SU-DHL-6 (cell line): ENCODE results near the gene ADM5.

Experiments
- H2AFZ ChIP-seq: fragments of 200-600 bp; sonication (generic); 2 replicates; pipeline ENCODE4 v1.6.1; 2014; ENCODE audit warnings: low read depth, mild to moderate bottlenecking, moderate library complexity, mixed read lengths, antibody characterized with exemption, low read length; ENCODE audit not compliant: severe bottlenecking
- H3F3A ChIP-seq: fragments of 200-600 bp; shearing (Covaris generic); 2 replicates; pipeline ENCODE4 v1.6.0; 2016; ENCODE audit warnings: antibody characterized with exemption, mild to moderate bottlenecking; ENCODE audit not compliant: insufficient read depth
- H3K27ac ChIP-seq: fragments of 200-600 bp; sonication (generic); 2 replicates; pipeline ENCODE4 v1.5.1; 2016; ENCODE audit warnings: low read depth, mild to moderate bottlenecking, low read length, moderate library complexity, mixed read lengths
- H3K27me3 ChIP-seq: fragments of 200-600 bp; sonication (generic), shearing (Covaris generic); 2 replicates; pipeline ENCODE4 v1.6.0; 2014; ENCODE audit warnings: mild to moderate bottlenecking, low read length
- H3K36me3 ChIP-seq: fragments of 200-600 bp; sonication (generic); 2 replicates; pipeline ENCODE4 v1.6.1; 2014; ENCODE audit warnings: mild to moderate bottlenecking, low read length, mixed read lengths
- H3K4me2 ChIP-seq: fragments of 300-600, 200-600 bp; shearing (Covaris generic), sonication (generic); 2 replicates; pipeline ENCODE4 v1.6.0; 2014; ENCODE audit warnings: low read length, low read depth, mild to moderate bottlenecking; ENCODE audit not compliant: poor library complexity, severe bottlenecking
- H3K4me3 ChIP-seq: fragments of 200-600 bp; sonication (generic); 2 replicates; pipeline ENCODE4 v1.5.1; 2014; ENCODE audit warnings: antibody characterized with exemption, low read length, mild to moderate bottlenecking, mixed read lengths; ENCODE audit not compliant: insufficient read depth, poor library complexity, severe bottlenecking
- H3K79me2 ChIP-seq: fragments of 200-600 bp; sonication (generic); 2 replicates; pipeline ENCODE4 v1.6.1; 2014; ENCODE audit warnings: mild to moderate bottlenecking, low read length, moderate library complexity; ENCODE audit not compliant: insufficient read depth
- H3K9ac ChIP-seq: fragments of 200-600 bp; sonication (generic); 2 replicates; pipeline ENCODE4 v1.7.0; 2014; ENCODE audit warnings: mild to moderate bottlenecking, low read length
- H3K9me2 ChIP-seq: fragments of 200-600 bp; sonication (generic); replicated peaks from 2 replicates; pipeline ENCODE4 v1.6.1; 2014; ENCODE audit warnings: low read length; ENCODE audit not compliant: insufficient read depth
- H3K9me3 ChIP-seq: fragments of 200-600 bp; sonication (generic); 2 replicates; pipeline ENCODE4 v1.6.1; 2014; ENCODE audit warnings: low read length, mixed read lengths; ENCODE audit not compliant: insufficient read depth
- H4K20me1 ChIP-seq: fragments of 200-600 bp; sonication (generic); 2 replicates; pipeline ENCODE4 v1.6.1; 2014; ENCODE audit warnings: low read depth, mild to moderate bottlenecking, antibody characterized with exemption, low read length, moderate library complexity, mixed read lengths
- EZH2phosphoT487 ChIP-seq: fragments of 200-600 bp; sonication (generic), shearing (Covaris generic); conservative IDR thresholded peaks from 2 replicates; pipeline ENCODE4 v1.6.1; 2018; ENCODE audit warnings: mild to moderate bottlenecking, antibody characterized with exemption, low read length, moderate library complexity, mixed read lengths
- TF ChIP-seq, protein P1 (sequence below): fragments of 200-600 bp; sonication (generic); IDR thresholded peaks from one replicate; pipeline ENCODE4 v1.5.1; 2017; ENCODE audit warnings: antibody characterized with exemption, mild to moderate bottlenecking, low read length, moderate library complexity; ENCODE audit not compliant: insufficient read depth, poor library complexity, severe bottlenecking

ADM5 gene

DNA sequence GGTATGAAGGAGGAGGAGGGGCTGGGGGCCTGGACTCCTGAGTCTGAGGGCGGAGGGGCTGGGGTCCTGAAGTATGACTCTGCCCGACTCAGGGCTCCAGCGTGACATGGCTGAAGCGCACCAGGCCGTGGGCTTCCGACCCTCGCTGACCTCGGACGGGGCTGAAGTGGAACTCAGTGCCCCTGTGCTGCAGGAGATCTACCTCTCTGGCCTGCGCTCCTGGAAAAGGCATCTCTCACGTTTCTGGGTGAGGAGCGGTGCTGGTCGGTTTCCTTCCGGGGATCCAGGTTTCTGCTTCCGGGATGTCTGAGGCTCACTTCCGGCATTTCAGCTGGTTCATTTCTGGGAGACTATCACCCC is 2.7 kb downstream of the ADM5 start:
- Histone ChIP-seq H3K36me3 (no peaks in the 10 kb centered on the region), H3K9ac (no peak overlapping the region), H3K27ac (no peak overlapping the region), H3K27me3 (no peaks in the 10 kb centered on the region), H3K4me2 (no peak overlapping the region), H3K9me3 (no peaks in the 10 kb centered on the region), H2AFZ (no peak overlapping the region), H4K20me1 (no peaks in the 10 kb centered on the region; the same call in 1 of the 2 replicates), H3F3A (peaks cover 17% of the 10 kb centered on the region; the same call in 1 of the 2 replicates), H3K79me2 (no peaks in the 10 kb centered on the region), H3K4me3 (no peak overlapping the region), H3K9me2 (no peaks in the 10 kb centered on the region)
- no peak for TF ChIP-seq EZH2phosphoT487
- TF ChIP-seq, protein P1, sequence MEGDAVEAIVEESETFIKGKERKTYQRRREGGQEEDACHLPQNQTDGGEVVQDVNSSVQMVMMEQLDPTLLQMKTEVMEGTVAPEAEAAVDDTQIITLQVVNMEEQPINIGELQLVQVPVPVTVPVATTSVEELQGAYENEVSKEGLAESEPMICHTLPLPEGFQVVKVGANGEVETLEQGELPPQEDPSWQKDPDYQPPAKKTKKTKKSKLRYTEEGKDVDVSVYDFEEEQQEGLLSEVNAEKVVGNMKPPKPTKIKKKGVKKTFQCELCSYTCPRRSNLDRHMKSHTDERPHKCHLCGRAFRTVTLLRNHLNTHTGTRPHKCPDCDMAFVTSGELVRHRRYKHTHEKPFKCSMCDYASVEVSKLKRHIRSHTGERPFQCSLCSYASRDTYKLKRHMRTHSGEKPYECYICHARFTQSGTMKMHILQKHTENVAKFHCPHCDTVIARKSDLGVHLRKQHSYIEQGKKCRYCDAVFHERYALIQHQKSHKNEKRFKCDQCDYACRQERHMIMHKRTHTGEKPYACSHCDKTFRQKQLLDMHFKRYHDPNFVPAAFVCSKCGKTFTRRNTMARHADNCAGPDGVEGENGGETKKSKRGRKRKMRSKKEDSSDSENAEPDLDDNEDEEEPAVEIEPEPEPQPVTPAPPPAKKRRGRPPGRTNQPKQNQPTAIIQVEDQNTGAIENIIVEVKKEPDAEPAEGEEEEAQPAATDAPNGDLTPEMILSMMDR: no peak

GRCh38 chr19:49696115-49696514 is 6.7 kb downstream of the ADM5 start:
- no peaks in the 10 kb centered on the region for H4K20me1 ChIP-seq
- H3K9ac ChIP-seq: no peak overlapping the region
- H3K9me3 ChIP-seq: no peaks in the 10 kb centered on the region
- no peak overlapping the region for H3K4me2 ChIP-seq
- no peaks in the 10 kb centered on the region for H3K9me2 ChIP-seq
- no peaks in the 10 kb centered on the region for H3K79me2 ChIP-seq
- no peaks in the 10 kb centered on the region for H3K27me3 ChIP-seq
- no peak overlapping the region for H3K4me3 ChIP-seq
- no peak overlapping the region for H2AFZ ChIP-seq
- TF ChIP-seq EZH2phosphoT487: no peak
- TF ChIP-seq, protein P1: no peak
- H3K27ac ChIP-seq: no peak overlapping the region
- H3F3A ChIP-seq: no peaks in the 10 kb centered on the region
- no peaks in the 10 kb centered on the region for H3K36me3 ChIP-seq

- no peaks in the 10 kb centered on the region for H3K36me3 ChIP-seq
Measured at GRCh38 chr19:49696865-49697264, 7.5 kb downstream of the ADM5 start.

More at GRCh38 chr19:49696865-49697264, 7.5 kb downstream of the ADM5 start:
- H2AFZ ChIP-seq: no peak overlapping the region
- H3K27ac ChIP-seq: no peak overlapping the region
- no peaks in the 10 kb centered on the region for H3K79me2 ChIP-seq
- H3K9me3 ChIP-seq: no peaks in the 10 kb centered on the region
- no peak overlapping the region for H3K4me2 ChIP-seq
- H3K4me3 ChIP-seq: no peak overlapping the region
- H3K27me3 ChIP-seq: no peaks in the 10 kb centered on the region
- TF ChIP-seq EZH2phosphoT487: no peak
- TF ChIP-seq, protein P1: no peak
- no peaks in the 10 kb centered on the region for H4K20me1 ChIP-seq
- H3K9me2 ChIP-seq: no peaks in the 10 kb centered on the region
- no peak overlapping the region for H3K9ac ChIP-seq
- no peaks in the 10 kb centered on the region for H3F3A ChIP-seq
